ENCODE measurements around the gene MGME1. TPM values are rescaled to one million over a fixed set of nuclear protein-coding genes. Genes with fewer than 3 reads are reported as not detected.
A peak's percentile ranks its signal among the peaks of the same experiment; 100 is the strongest.

Gene MGME1
- total and polyA plus RNA-seq, 2 of the 13 experiments (the other 11 are each of a cell fraction or from before 2014, with no cell fraction given), result 36.7 to 66.6 TPM

DNA sequence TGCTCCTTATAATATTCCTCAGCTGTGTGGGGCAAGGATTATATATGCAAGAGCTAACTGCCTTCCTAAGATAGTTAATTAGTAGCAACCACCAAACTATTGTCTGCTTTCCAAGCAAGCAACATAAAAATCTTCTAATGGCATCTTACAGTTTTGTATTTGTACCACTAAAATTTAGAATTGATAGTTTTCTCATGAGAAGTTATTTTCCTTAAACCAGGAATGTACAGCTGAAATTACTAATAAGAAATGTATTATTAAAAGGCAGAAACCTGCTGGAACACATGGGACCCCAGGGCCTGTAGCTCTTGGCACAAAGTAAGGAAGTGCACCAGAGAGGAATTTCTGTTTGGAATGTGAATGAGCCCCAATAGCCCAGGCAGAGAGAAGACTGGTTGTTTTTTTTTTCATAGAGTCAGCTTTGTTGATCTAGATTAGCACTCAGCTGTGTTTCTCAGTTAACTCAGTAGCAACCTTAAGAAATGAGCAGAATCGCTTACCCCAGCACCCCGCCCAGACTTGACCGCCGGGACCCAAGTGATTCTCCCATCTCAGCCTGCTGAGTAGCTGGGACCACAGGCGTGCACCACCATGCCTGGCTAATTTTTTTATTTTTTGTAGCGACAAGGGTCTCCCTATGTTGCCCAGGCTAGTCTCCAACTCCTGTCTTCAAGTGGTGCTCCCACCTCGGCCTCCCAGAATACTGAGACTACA, 2.6 kb downstream of the MGME1 start (continued):
- TF ChIP-seq MTF2 (CRISPR knock-in tag; IDR thresholded peaks at IDR 0.05; ENCODE audit: borderline replicate concordance) (no peak), NFIC (IDR thresholded peaks at IDR 0.05; ENCODE audit: low read length) (0 out of 2 replicates have a peak, but pooled peaks have one; percentile 18), FOXO1 (CRISPR knock-in tag; IDR thresholded peaks at IDR 0.05) (no peak), NFE2L1 (CRISPR knock-in tag; IDR thresholded peaks at IDR 0.05; ENCODE audit: borderline replicate concordance) (no peak), FOSL1 (CRISPR knock-in tag; IDR thresholded peaks at IDR 0.05; ENCODE audit: borderline replicate concordance) (no peak), NFE2 (CRISPR knock-in tag; IDR thresholded peaks at IDR 0.05) (no peak), SOX6 (IDR thresholded peaks at IDR 0.05) (no peak), SOX6 (CRISPR knock-in tag; IDR thresholded peaks at IDR 0.05) (no peak), RELA (CRISPR knock-in tag; IDR thresholded peaks at IDR 0.05) (no peak), PHF20 (CRISPR knock-in tag; IDR thresholded peaks at IDR 0.05) (no peak), HDAC2 (CRISPR knock-in tag; IDR thresholded peaks at IDR 0.05) (peak; percentile 18), TSC22D2 (CRISPR knock-in tag; IDR thresholded peaks at IDR 0.05; ENCODE audit: borderline replicate concordance) (peak; percentile 53; the same call in 1 of the 2 replicates), ZBTB26 (CRISPR knock-in tag; IDR thresholded peaks at IDR 0.05; ENCODE audit: borderline replicate concordance) (no peak), ZNF772 (CRISPR knock-in tag; IDR thresholded peaks at IDR 0.05) (0 out of 2 replicates have a peak, but pooled peaks have one; percentile 27), KDM5A (IDR thresholded peaks at IDR 0.05; ENCODE audit: borderline replicate concordance, low read length) (0 out of 2 replicates have a peak, but pooled peaks have one; percentile 44), YEATS4 (CRISPR knock-in tag; IDR thresholded peaks at IDR 0.05; ENCODE audit: borderline replicate concordance) (no peak)
- TF ChIP-seq, protein P1, sequence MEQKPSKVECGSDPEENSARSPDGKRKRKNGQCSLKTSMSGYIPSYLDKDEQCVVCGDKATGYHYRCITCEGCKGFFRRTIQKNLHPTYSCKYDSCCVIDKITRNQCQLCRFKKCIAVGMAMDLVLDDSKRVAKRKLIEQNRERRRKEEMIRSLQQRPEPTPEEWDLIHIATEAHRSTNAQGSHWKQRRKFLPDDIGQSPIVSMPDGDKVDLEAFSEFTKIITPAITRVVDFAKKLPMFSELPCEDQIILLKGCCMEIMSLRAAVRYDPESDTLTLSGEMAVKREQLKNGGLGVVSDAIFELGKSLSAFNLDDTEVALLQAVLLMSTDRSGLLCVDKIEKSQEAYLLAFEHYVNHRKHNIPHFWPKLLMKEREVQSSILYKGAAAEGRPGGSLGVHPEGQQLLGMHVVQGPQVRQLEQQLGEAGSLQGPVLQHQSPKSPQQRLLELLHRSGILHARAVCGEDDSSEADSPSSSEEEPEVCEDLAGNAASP (CRISPR knock-in tag; IDR thresholded peaks at IDR 0.05; ENCODE audit: borderline replicate concordance), result 0 out of 2 replicates have a peak, but pooled peaks have one; percentile 15
- TF ChIP-seq, protein P2, sequence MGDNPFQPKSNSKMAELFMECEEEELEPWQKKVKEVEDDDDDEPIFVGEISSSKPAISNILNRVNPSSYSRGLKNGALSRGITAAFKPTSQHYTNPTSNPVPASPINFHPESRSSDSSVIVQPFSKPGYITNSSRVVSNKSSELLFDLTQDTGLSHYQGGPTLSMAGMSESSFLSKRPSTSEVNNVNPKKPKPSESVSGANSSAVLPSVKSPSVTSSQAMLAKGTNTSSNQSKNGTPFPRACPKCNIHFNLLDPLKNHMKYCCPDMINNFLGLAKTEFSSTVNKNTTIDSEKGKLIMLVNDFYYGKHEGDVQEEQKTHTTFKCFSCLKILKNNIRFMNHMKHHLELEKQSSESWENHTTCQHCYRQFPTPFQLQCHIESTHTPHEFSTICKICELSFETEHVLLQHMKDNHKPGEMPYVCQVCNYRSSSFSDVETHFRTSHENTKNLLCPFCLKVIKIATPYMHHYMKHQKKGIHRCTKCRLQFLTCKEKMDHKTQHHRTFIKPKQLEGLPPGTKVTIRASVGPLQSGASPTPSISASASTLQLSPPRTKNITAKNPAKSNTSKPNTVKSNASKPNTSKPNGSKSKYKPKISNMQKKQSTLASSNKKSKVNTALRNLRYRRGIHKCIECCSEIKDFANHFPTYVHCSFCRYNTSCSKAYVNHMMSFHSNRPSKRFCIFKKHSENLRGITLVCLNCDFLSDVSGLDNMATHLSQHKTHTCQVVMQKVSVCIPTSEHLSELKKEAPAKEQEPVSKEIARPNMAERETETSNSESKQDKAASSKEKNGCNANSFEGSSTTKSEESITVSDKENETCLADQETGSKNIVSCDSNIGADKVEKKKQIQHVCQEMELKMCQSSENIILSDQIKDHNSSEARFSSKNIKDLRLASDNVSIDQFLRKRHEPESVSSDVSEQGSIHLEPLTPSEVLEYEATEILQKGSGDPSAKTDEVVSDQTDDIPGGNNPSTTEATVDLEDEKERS (CRISPR knock-in tag; IDR thresholded peaks at IDR 0.05), result no peak

All from HepG2 (cell line).